ENCODE measurements around the gene P2RY8. TPM values are rescaled to one million over a fixed set of nuclear protein-coding genes. Genes with fewer than 3 reads are reported as not detected.
"Not testable (repeated sequence)": the region's sequence is repeated elsewhere in the genome, so short reads cannot be mapped to it uniquely, and the experiment has no call there.

The P2RY8 gene
- total and polyA plus RNA-seq, 4 donors = 0.51 to 8.3 (median 4.4) TPM

GRCh38 chrX:1427756-1428155 lies 109.2 kb downstream of the P2RY8 start:
- Histone ChIP-seq H3K36me3 (ENCODE audit: control insufficient read depth in 4 of 4, insufficient read depth in 4 of 4, low read length in 4 of 4) (peaks cover 13 to 37% (median 25%) of the 10 kb centered on the region in 4 donors), H3K27me3 (ENCODE audit: control insufficient read depth in 3 of 3, insufficient read depth in 3 of 3, low read length in 2 of 3) (no peaks in the 10 kb centered on the region), H3K4me1 (ENCODE audit: control insufficient read depth in 5 of 5, insufficient read depth in 5 of 5, low read length in 5 of 5) (no peaks in the 10 kb centered on the region), H3K9me3 (ENCODE audit: control insufficient read depth in 4 of 4, insufficient read depth in 3 of 4, low read length in 3 of 4) (peaks cover 0 to 5% (median 1%) of the 10 kb centered on the region in 4 donors), H3K4me3 (no peak overlapping the region), H3K27ac (ENCODE audit: low read depth in 1 of 2, low read length in 1 of 2) (no peak overlapping the region), H3K9ac (ENCODE audit: insufficient read depth in 1 of 2, low read length in 2 of 2) (no peak overlapping the region)
- DNase-seq (no peak), ATAC-seq (ENCODE audit: insufficient read depth, low FRiP score) (no peak)
- WGBS, 2 donors = 95 to 97% methylated on average over 32 of the region's 32 CpGs
- no peak for TF ChIP-seq CTCF (IDR thresholded peaks at IDR 0.05; ENCODE audit: control extremely low read depth, extremely low read depth)

GRCh38 chrX:1426321-1426720 lies 110.7 kb downstream of the P2RY8 start:
- H3K4me3 ChIP-seq; H3K9ac ChIP-seq (ENCODE audit: insufficient read depth in 1 of 2, low read length in 2 of 2); H3K27me3 ChIP-seq (ENCODE audit: control insufficient read depth in 3 of 3, insufficient read depth in 3 of 3, low read length in 2 of 3); DNase-seq; H3K4me1 ChIP-seq (ENCODE audit: control insufficient read depth in 5 of 5, insufficient read depth in 5 of 5, low read length in 5 of 5); ATAC-seq (ENCODE audit: insufficient read depth, low FRiP score); H3K27ac ChIP-seq (ENCODE audit: low read depth in 1 of 2, low read length in 1 of 2): not testable (repeated sequence)
- 88 to 92% methylated on average over 13 to 16 of the region's 16 CpGs for WGBS, 2 donors
- Histone ChIP-seq H3K36me3 (ENCODE audit: control insufficient read depth in 4 of 4, insufficient read depth in 4 of 4, low read length in 4 of 4) (peaks cover 15 to 49% (median 32%) of the 10 kb centered on the region in 4 donors), H3K9me3 (ENCODE audit: control insufficient read depth in 4 of 4, insufficient read depth in 3 of 4, low read length in 3 of 4) (peaks cover 0 to 17% (median 7%) of the 10 kb centered on the region in 4 donors)

GRCh38 chrX:1425381-1425780 lies 111.6 kb downstream of the P2RY8 start:
- Histone ChIP-seq H3K9me3 (ENCODE audit: control insufficient read depth in 4 of 4, insufficient read depth in 3 of 4, low read length in 3 of 4) (peaks cover 0 to 17% (median 7%) of the 10 kb centered on the region in 4 donors), H3K27me3 (ENCODE audit: control insufficient read depth in 3 of 3, insufficient read depth in 3 of 3, low read length in 2 of 3) (no peaks in the 10 kb centered on the region), H3K27ac (ENCODE audit: low read depth in 1 of 2, low read length in 1 of 2) (no peak overlapping the region), H3K4me3 (no peak overlapping the region), H3K9ac (ENCODE audit: insufficient read depth in 1 of 2, low read length in 2 of 2) (no peak overlapping the region), H3K36me3 (ENCODE audit: control insufficient read depth in 4 of 4, insufficient read depth in 4 of 4, low read length in 4 of 4) (peaks cover 15 to 51% (median 34%) of the 10 kb centered on the region in 4 donors), H3K4me1 (ENCODE audit: control insufficient read depth in 5 of 5, insufficient read depth in 5 of 5, low read length in 5 of 5) (no peaks in the 10 kb centered on the region)
- DNase-seq = no peak
- 78 to 85% methylated on average over 10 of the region's 10 CpGs for WGBS, 2 donors
- no peak for ATAC-seq (ENCODE audit: insufficient read depth, low FRiP score)
- TF ChIP-seq CTCF (IDR thresholded peaks at IDR 0.05; ENCODE audit: control extremely low read depth, extremely low read depth) = no peak

GRCh38 chrX:1424147-1424851 lies 112.7 kb downstream of the P2RY8 start:
- ATAC-seq (ENCODE audit: insufficient read depth, low FRiP score) = no peak
- Histone ChIP-seq H3K9me3 (ENCODE audit: control insufficient read depth in 4 of 4, insufficient read depth in 3 of 4, low read length in 3 of 4) (peaks cover 0 to 17% (median 7%) of the 10 kb centered on the region in 4 donors), H3K9ac (ENCODE audit: insufficient read depth in 1 of 2, low read length in 2 of 2) (no peak overlapping the region), H3K27me3 (ENCODE audit: control insufficient read depth in 3 of 3, insufficient read depth in 3 of 3, low read length in 2 of 3) (no peaks in the 10 kb centered on the region), H3K27ac (ENCODE audit: low read depth in 1 of 2, low read length in 1 of 2) (no peak overlapping the region), H3K4me1 (ENCODE audit: control insufficient read depth in 5 of 5, insufficient read depth in 5 of 5, low read length in 5 of 5) (no peaks in the 10 kb centered on the region), H3K4me3 (no peak overlapping the region), H3K36me3 (ENCODE audit: control insufficient read depth in 4 of 4, insufficient read depth in 4 of 4, low read length in 4 of 4) (peaks cover 15 to 51% (median 33%) of the 10 kb centered on the region in 4 donors)
- WGBS, 2 donors = 73 to 87% methylated on average over 9 of the region's 9 CpGs
- no peak for DNase-seq
- TF ChIP-seq CTCF (IDR thresholded peaks at IDR 0.05; ENCODE audit: control extremely low read depth, extremely low read depth) = no peak
